Measurements from ENCODE around the gene HRH2. TPM values are rescaled to one million over a fixed set of nuclear protein-coding genes. Genes with fewer than 3 reads are reported as not detected.

Gene HRH2
- total RNA-seq, 2 donors from 2014 or later, result 0.78 TPM; not detected in 1

- 14 to 23% methylated on average over 2 of the region's 2 CpGs for WGBS, 2 donors
- no peak for ATAC-seq
These were observed 89.0 kb downstream of the HRH2 start for GRCh38 chr5:175746851-175747250.

GRCh38 chr5:175747539-175748060, 89.7 kb downstream of the HRH2 start:
- TF ChIP-seq, protein P1, sequence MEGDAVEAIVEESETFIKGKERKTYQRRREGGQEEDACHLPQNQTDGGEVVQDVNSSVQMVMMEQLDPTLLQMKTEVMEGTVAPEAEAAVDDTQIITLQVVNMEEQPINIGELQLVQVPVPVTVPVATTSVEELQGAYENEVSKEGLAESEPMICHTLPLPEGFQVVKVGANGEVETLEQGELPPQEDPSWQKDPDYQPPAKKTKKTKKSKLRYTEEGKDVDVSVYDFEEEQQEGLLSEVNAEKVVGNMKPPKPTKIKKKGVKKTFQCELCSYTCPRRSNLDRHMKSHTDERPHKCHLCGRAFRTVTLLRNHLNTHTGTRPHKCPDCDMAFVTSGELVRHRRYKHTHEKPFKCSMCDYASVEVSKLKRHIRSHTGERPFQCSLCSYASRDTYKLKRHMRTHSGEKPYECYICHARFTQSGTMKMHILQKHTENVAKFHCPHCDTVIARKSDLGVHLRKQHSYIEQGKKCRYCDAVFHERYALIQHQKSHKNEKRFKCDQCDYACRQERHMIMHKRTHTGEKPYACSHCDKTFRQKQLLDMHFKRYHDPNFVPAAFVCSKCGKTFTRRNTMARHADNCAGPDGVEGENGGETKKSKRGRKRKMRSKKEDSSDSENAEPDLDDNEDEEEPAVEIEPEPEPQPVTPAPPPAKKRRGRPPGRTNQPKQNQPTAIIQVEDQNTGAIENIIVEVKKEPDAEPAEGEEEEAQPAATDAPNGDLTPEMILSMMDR (IDR thresholded peaks at IDR 0.05), result no peak
- TF ChIP-seq POLR2A (IDR thresholded peaks at IDR 0.05), result no peak
- 34 to 41% methylated on average over 3 of the region's 3 CpGs for WGBS, 2 donors
- H3K4me1 ChIP-seq, result no peaks in the 10 kb centered on the region
- no peak for ATAC-seq
- intact Hi-C loops (cut with DNase I), result no loop called here
- H3K27me3 ChIP-seq, result peaks cover 0 to 6% of the 10 kb centered on the region in 2 donors
- no peaks in the 10 kb centered on the region for H3K36me3 ChIP-seq (replicated peaks in 1 of 2; ENCODE audit: insufficient read depth in 1 of 2, low read depth in 2 of 2)
- no peaks in the 10 kb centered on the region for H3K9me3 ChIP-seq
- H3K27ac ChIP-seq, result no peak overlapping the region
- H3K4me3 ChIP-seq, result no peak overlapping the region
- DNase-seq, result no peak

More at GRCh38 chr5:175746851-175747250, 89.0 kb downstream of the HRH2 start:
- no peak overlapping the region for H3K4me3 ChIP-seq
- DNase-seq, result no peak
- TF ChIP-seq POLR2A (IDR thresholded peaks at IDR 0.05), result no peak
- TF ChIP-seq, protein P1 (IDR thresholded peaks at IDR 0.05), result no peak
- no peaks in the 10 kb centered on the region for H3K4me1 ChIP-seq
- H3K27me3 ChIP-seq, result peaks cover 0 to 6% of the 10 kb centered on the region in 2 donors
- intact Hi-C loops (cut with DNase I), result no loop called here
- no peaks in the 10 kb centered on the region for H3K36me3 ChIP-seq (replicated peaks in 1 of 2; ENCODE audit: insufficient read depth in 1 of 2, low read depth in 2 of 2)
- no peak overlapping the region for H3K27ac ChIP-seq
- H3K9me3 ChIP-seq, result no peaks in the 10 kb centered on the region

GRCh38 chr5:175748650-175749049, 90.8 kb downstream of the HRH2 start:
- peaks cover 0 to 6% of the 10 kb centered on the region in 2 donors for H3K27me3 ChIP-seq
- DNase-seq, result no peak
- H3K36me3 ChIP-seq (replicated peaks in 1 of 2; ENCODE audit: insufficient read depth in 1 of 2, low read depth in 2 of 2), result no peaks in the 10 kb centered on the region
- TF ChIP-seq POLR2A (IDR thresholded peaks at IDR 0.05), result no peak
- TF ChIP-seq, protein P1 (IDR thresholded peaks at IDR 0.05), result no peak
- H3K4me1 ChIP-seq, result no peaks in the 10 kb centered on the region
- H3K9me3 ChIP-seq, result no peaks in the 10 kb centered on the region
- no peak overlapping the region for H3K27ac ChIP-seq
- no peak for ATAC-seq
- intact Hi-C loops (cut with DNase I), result no loop called here
- no peak overlapping the region for H3K4me3 ChIP-seq
- 51 to 52% methylated on average over 2 to 3 of the region's 3 CpGs for WGBS, 2 donors

DNA sequence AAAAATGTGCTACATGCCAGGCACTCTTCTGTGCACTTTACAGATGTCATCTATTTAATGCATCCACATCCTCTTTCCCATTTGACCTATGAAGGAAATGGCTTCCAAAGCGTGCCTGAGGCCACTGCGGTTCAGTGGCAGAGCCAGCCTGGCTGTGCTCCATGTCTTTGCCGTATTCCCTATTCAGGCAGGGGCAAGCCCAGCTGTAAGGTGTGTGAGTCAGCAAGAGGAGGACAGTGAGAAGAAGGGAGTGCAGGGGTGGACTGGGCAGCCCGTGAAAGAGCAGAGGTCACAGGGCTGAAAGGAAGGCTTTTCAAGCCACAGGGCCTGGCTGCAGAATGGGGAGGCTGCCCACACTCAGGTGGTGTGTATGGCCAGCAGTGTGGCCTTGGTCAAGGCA, 91.7 kb downstream of the HRH2 start:
- intact Hi-C loops (cut with DNase I), result no loop called here
- H3K4me3 ChIP-seq, result no peak overlapping the region
- no peaks in the 10 kb centered on the region for H3K4me1 ChIP-seq
- H3K9me3 ChIP-seq, result no peaks in the 10 kb centered on the region
- ATAC-seq (no peak), DNase-seq (no peak)
- peaks cover 0 to 6% of the 10 kb centered on the region in 2 donors for H3K27me3 ChIP-seq
- WGBS, 2 donors, result 71 to 83% methylated on average over 4 of the region's 4 CpGs
- no peaks in the 10 kb centered on the region for H3K36me3 ChIP-seq (replicated peaks in 1 of 2; ENCODE audit: insufficient read depth in 1 of 2, low read depth in 2 of 2)
- TF ChIP-seq, protein P1 (IDR thresholded peaks at IDR 0.05), result no peak
- TF ChIP-seq POLR2A (IDR thresholded peaks at IDR 0.05), result no peak
- no peak overlapping the region for H3K27ac ChIP-seq

DNA sequence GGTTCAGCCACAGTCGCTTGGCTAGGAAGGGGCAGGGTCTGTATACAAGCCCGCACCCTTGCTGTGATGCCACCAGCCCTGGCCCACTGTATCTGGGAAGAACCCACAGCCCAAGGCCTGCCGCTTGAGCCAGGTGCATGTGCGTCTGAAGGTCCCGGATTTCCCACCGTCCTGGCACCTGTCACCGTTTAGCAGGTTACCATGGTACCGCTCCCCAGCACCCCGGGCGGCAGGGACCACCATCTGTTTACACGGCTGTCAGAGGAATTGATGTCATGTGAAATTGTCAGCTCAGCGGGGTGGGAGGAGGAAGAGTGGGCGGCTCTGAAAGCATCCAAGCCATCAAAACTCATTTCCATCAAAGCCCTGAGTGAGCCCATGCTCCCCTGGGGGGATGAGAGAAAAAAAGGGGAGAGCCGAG, 92.7 kb downstream of the HRH2 start:
- no peak for TF ChIP-seq POLR2A (IDR thresholded peaks at IDR 0.05)
- TF ChIP-seq, protein P1 (IDR thresholded peaks at IDR 0.05), result no peak
- Histone ChIP-seq H3K27ac (no peak overlapping the region), H3K9me3 (no peaks in the 10 kb centered on the region), H3K4me1 (no peaks in the 10 kb centered on the region), H3K36me3 (replicated peaks in 1 of 2; ENCODE audit: insufficient read depth in 1 of 2, low read depth in 2 of 2) (no peaks in the 10 kb centered on the region), H3K4me3 (no peak overlapping the region), H3K27me3 (peaks cover 0 to 6% of the 10 kb centered on the region in 2 donors)
- intact Hi-C loops (cut with DNase I), result no loop called here
- WGBS, 2 donors, result 26 to 30% methylated on average over 6 to 11 of the region's 14 CpGs
- no peak for ATAC-seq
- no peak for DNase-seq

Data from body of pancreas (tissue), 4 donors.